Fibroblast of lung (primary cell): ENCODE results near the gene TBL1X. TPM values are rescaled to one million over a fixed set of nuclear protein-coding genes. Genes with fewer than 3 reads are reported as not detected.

Source experiments
- DNase-seq, 2 donors: peaks; one replicate each; pipeline versions ENCODE4 v3.0.0 to v3.0.0-alpha.2; 2010; ENCODE audit warnings: low read depth in 2 of 2
- H2AFZ ChIP-seq: 2 replicates; pipeline ENCODE4 v1.5.1; 2012; ENCODE audit warnings: low read length, control low read depth, inconsistent platforms
- H3K27ac ChIP-seq: 2 replicates; pipeline ENCODE4 v1.5.1; 2011; ENCODE audit warnings: low read length, control low read depth; ENCODE audit not compliant: insufficient read depth
- H3K27me3 ChIP-seq: 2 replicates; pipeline ENCODE4 v1.5.1; 2011; ENCODE audit warnings: mild to moderate bottlenecking, low read length; ENCODE audit not compliant: control insufficient read depth, insufficient read depth
- H3K36me3 ChIP-seq: 2 replicates; pipeline ENCODE4 v1.5.1; 2011; ENCODE audit warnings: low read length; ENCODE audit not compliant: control insufficient read depth, insufficient read depth
- H3K4me1 ChIP-seq: 2 replicates; pipeline ENCODE4 v1.5.1; 2011; ENCODE audit warnings: low read length; ENCODE audit not compliant: control insufficient read depth, insufficient read depth; ENCODE audit errors: extremely low read depth
- H3K4me2 ChIP-seq: 2 replicates; pipeline ENCODE4 v1.5.1; 2011; ENCODE audit warnings: low read length, control low read depth; ENCODE audit not compliant: insufficient read depth; ENCODE audit errors: extremely low read depth
- H3K4me3 ChIP-seq, 4 experiments: fragments of 200-600 bp in 1 of 4; sonication (generic) in 1 of 4; replicated peaks in 1 of 4; 2 replicates each; pipeline ENCODE4 v1.5.1; 2011 to 2016; ENCODE audit warnings: low read length in 4 of 4, low read depth in 3 of 4, mild to moderate bottlenecking in 3 of 4, control low read depth in 2 of 4, inconsistent platforms in 1 of 4, mixed read lengths in 1 of 4; ENCODE audit not compliant: insufficient read depth in 1 of 4; ENCODE audit errors: control extremely low read depth in 1 of 4
- H3K79me2 ChIP-seq: 2 replicates; pipeline ENCODE4 v1.5.1; 2012; ENCODE audit warnings: mild to moderate bottlenecking, low read length, inconsistent platforms; ENCODE audit not compliant: control insufficient read depth, insufficient read depth
- H3K9ac ChIP-seq: 2 replicates; pipeline ENCODE4 v1.5.1; 2011; ENCODE audit warnings: mild to moderate bottlenecking, low read length, control low read depth; ENCODE audit not compliant: insufficient read depth
- H3K9me3 ChIP-seq: 2 replicates; pipeline ENCODE4 v1.5.1; 2012; ENCODE audit warnings: low read depth, low read length; ENCODE audit not compliant: control insufficient read depth, insufficient read depth
- H4K20me1 ChIP-seq: 2 replicates; pipeline ENCODE4 v1.5.1; 2011; ENCODE audit warnings: low read length; ENCODE audit not compliant: control insufficient read depth, insufficient read depth; ENCODE audit errors: extremely low read depth
- CTCF ChIP-seq, 2 donors: IDR thresholded peaks in 1 of 2; conservative IDR thresholded peaks in 1 of 2; 1 replicate in 1 of 2; 2 replicates in 1 of 2; pipeline ENCODE4 v1.5.1; 2011 to 2012; ENCODE audit warnings: low read length in 2 of 2, control low read depth in 1 of 2, inconsistent platforms in 1 of 2, low read depth in 1 of 2, mild to moderate bottlenecking in 1 of 2
- EZH2 ChIP-seq: IDR thresholded peaks from 2 replicates; pipeline ENCODE4 v1.5.1; 2012; ENCODE audit warnings: low read length, control low read depth, mild to moderate bottlenecking; ENCODE audit errors: missing control alignments
- polyA plus RNA-seq, 2 donors: library from polyadenylated mRNA; depleted of rRNA in 1 of 2; stranded (reverse) in 1 of 2; unstranded in 1 of 2; fragments of >200 nt; gene quantifications; 2 replicates each; pipeline ENCODE4 v1.2.1, GENCODE V29; 2011 to 2012; ENCODE audit warnings: missing spikeins in 1 of 2
- total RNA-seq: library from RNA; depleted of rRNA; stranded (reverse); fragments of >200 nt; gene quantifications from 2 replicates; pipeline ENCODE4 v1.2.1, GENCODE V29; 2014

TBL1X gene
- total and polyA plus RNA-seq, 2 donors (not counting 1 experiment from before 2014, with no cell fraction given), result 25.8 to 29.4 TPM

GRCh38 chrX:9518889-9519288, 54.0 kb downstream of the TBL1X start:
- Histone ChIP-seq H3K4me3 (no peak overlapping the region), H3K36me3 (no peaks in the 10 kb centered on the region), H3K9me3 (no peaks in the 10 kb centered on the region), H2AFZ (no peak overlapping the region), H3K27me3 (no peaks in the 10 kb centered on the region), H3K9ac (no peak overlapping the region), H3K4me2 (no peak overlapping the region), H3K27ac (no peak overlapping the region), H3K79me2 (peaks cover 6% of the 10 kb centered on the region), H3K4me1 (no peaks in the 10 kb centered on the region), H4K20me1 (no peaks in the 10 kb centered on the region)
- no peak for TF ChIP-seq CTCF (conservative IDR thresholded peaks at IDR 0.05 in 1 of 2, IDR thresholded peaks at IDR 0.05 in 1 of 2; ENCODE audit: low read depth in 1 of 2, low read length in 2 of 2)
- TF ChIP-seq EZH2, result no peak
- DNase-seq, result no peak

DNA sequence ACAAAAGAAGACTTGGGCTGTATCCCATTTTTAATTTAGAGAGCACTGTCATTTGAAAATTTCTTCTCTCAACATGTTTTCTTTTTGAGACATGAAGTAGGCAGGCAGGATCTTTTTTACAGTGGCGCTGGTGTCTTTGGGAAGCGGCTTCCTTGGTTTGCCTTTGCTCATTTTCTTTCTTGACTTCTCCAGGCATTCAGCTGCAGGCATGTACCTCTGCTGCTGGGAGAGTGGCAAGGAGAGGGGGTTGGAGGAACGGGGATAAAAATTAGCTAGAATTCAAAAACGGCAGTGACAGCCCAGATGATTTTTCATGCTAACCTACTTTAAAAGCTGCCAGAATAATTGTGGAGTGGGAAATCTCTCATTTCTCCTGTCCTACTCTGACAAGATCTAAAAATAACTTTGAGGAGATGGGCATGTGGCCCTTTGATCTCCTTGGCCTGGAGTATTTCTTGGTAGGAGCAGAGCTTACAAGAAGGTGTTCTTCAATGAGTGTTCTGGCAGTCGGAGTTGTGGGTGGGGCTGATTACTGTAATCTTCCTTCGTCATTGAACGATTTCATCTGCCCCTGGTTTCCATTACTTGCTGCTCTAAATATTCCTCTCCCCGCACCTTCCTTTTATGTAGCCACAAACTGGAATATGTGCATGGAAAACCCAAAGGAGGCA, 54.8 kb downstream of the TBL1X start:
- Histone ChIP-seq H4K20me1 (no peaks in the 10 kb centered on the region), H3K27me3 (no peaks in the 10 kb centered on the region), H2AFZ (no peak overlapping the region), H3K79me2 (peaks cover 8% of the 10 kb centered on the region), H3K4me1 (no peaks in the 10 kb centered on the region), H3K27ac (no peak overlapping the region), H3K36me3 (no peaks in the 10 kb centered on the region), H3K4me3 (no peak overlapping the region), H3K9ac (no peak overlapping the region), H3K4me2 (no peak overlapping the region), H3K9me3 (no peaks in the 10 kb centered on the region)
- no peak for TF ChIP-seq EZH2
- TF ChIP-seq CTCF (conservative IDR thresholded peaks at IDR 0.05 in 1 of 2, IDR thresholded peaks at IDR 0.05 in 1 of 2; ENCODE audit: low read depth in 1 of 2, low read length in 2 of 2), result no peak
- no peak for DNase-seq

GRCh38 chrX:9520217-9520590, 55.3 kb downstream of the TBL1X start:
- H3K9me3 ChIP-seq, result no peaks in the 10 kb centered on the region
- no peak for TF ChIP-seq CTCF (conservative IDR thresholded peaks at IDR 0.05 in 1 of 2, IDR thresholded peaks at IDR 0.05 in 1 of 2; ENCODE audit: low read depth in 1 of 2, low read length in 2 of 2)
- H3K79me2 ChIP-seq, result peaks cover 8% of the 10 kb centered on the region
- H3K4me2 ChIP-seq, result no peak overlapping the region
- H2AFZ ChIP-seq, result no peak overlapping the region
- no peak overlapping the region for H3K27ac ChIP-seq
- no peaks in the 10 kb centered on the region for H4K20me1 ChIP-seq
- H3K36me3 ChIP-seq, result no peaks in the 10 kb centered on the region
- DNase-seq, result no peak
- H3K4me1 ChIP-seq, result no peaks in the 10 kb centered on the region
- no peaks in the 10 kb centered on the region for H3K27me3 ChIP-seq
- no peak overlapping the region for H3K4me3 ChIP-seq
- no peak overlapping the region for H3K9ac ChIP-seq
